ENCODE data around the gene CRYZL1.
A peak's percentile ranks its signal among the peaks of the same experiment; 100 is the strongest.

CRYZL1 gene

GRCh38 chr21:33686386-33686785 lies 44.8 kb upstream of the CRYZL1 start:
- no peak overlapping the region for H3K4me2 ChIP-seq (ENCODE audit: low read length, poor library complexity, severe bottlenecking)
- H3K27me3 ChIP-seq (ENCODE audit: control insufficient read depth in 1 of 2, insufficient read depth in 1 of 2, low read length in 2 of 2) = no peaks in the 10 kb centered on the region
- H2BK120ac ChIP-seq (ENCODE audit: low read depth, low read length) = no peak overlapping the region
- no peak overlapping the region for H2BK5ac ChIP-seq (ENCODE audit: low read depth, low read length, poor library complexity, severe bottlenecking)
- H3K27ac ChIP-seq (ENCODE audit: low read length, poor library complexity, severe bottlenecking) = peak overlapping the region; percentile 69
- H3K79me1 ChIP-seq (replicated peaks; ENCODE audit: low read length, poor library complexity, severe bottlenecking) = peaks cover 1% of the 10 kb centered on the region
- H3K4ac ChIP-seq (ENCODE audit: low read depth in 1 of 2, low read length in 2 of 2) = no peak overlapping the region
- no peak overlapping the region for H4K91ac ChIP-seq (ENCODE audit: low read length)
- peak overlapping the region; percentile 10 for H3K9ac ChIP-seq (ENCODE audit: low read length)
- WGBS = 51% methylated on average over 3 of the region's 3 CpGs
- no peaks in the 10 kb centered on the region for H3K9me3 ChIP-seq (ENCODE audit: control insufficient read depth, low read length)
- peaks cover 9% of the 10 kb centered on the region for H3K4me1 ChIP-seq (ENCODE audit: control insufficient read depth, insufficient read depth, low read depth, low read length)
- H2AFZ ChIP-seq (ENCODE audit: low read depth, low read length) = no peak overlapping the region
- H3K4me3 ChIP-seq (ENCODE audit: insufficient read depth in 1 of 2, low read depth in 1 of 2, low read length in 2 of 2) = no peak overlapping the region
- peak overlapping the region in 1 of 2 experiments; percentile 3 for H3K18ac ChIP-seq (ENCODE audit: low read depth in 1 of 2, low read length in 2 of 2)
- no peak overlapping the region for H3K14ac ChIP-seq (ENCODE audit: low read length in 2 of 2)
- no peak overlapping the region for H2BK12ac ChIP-seq (ENCODE audit: low read length in 2 of 2)
- no peak overlapping the region for H2BK15ac ChIP-seq (ENCODE audit: low read depth, poor library complexity, severe bottlenecking)
- peak overlapping the region; percentile 20 for H2AK5ac ChIP-seq (ENCODE audit: low read length, severe bottlenecking)
- H3K23ac ChIP-seq (ENCODE audit: low read length in 2 of 2) = no peak overlapping the region
- H3K36me3 ChIP-seq (ENCODE audit: control insufficient read depth in 1 of 2, insufficient read depth in 2 of 2, low read depth in 1 of 2, low read length in 2 of 2) = no peaks in the 10 kb centered on the region
- DNase-seq = no peak
- no peak overlapping the region for H4K8ac ChIP-seq (ENCODE audit: low read length)

- H3K4ac ChIP-seq (ENCODE audit: low read depth in 1 of 2, low read length in 2 of 2) = no peak overlapping the region
- no peak overlapping the region for H2BK15ac ChIP-seq (ENCODE audit: low read depth, poor library complexity, severe bottlenecking)
- no peak overlapping the region for H4K91ac ChIP-seq (ENCODE audit: low read length)
- peak overlapping the region; percentile 10 for H3K9ac ChIP-seq (ENCODE audit: low read length)
- peak; percentile 67 for DNase-seq
- H2AFZ ChIP-seq (ENCODE audit: low read depth, low read length) = no peak overlapping the region
- no peaks in the 10 kb centered on the region for H3K36me3 ChIP-seq (ENCODE audit: control insufficient read depth in 1 of 2, insufficient read depth in 2 of 2, low read depth in 1 of 2, low read length in 2 of 2)
- no peak overlapping the region for H3K23ac ChIP-seq (ENCODE audit: low read length in 2 of 2)
- no peak overlapping the region for H3K4me3 ChIP-seq (ENCODE audit: insufficient read depth in 1 of 2, low read depth in 1 of 2, low read length in 2 of 2)
- no peaks in the 10 kb centered on the region for H3K9me3 ChIP-seq (ENCODE audit: control insufficient read depth, low read length)
- no peak overlapping the region for H3K14ac ChIP-seq (ENCODE audit: low read length in 2 of 2)
- H3K27ac ChIP-seq (ENCODE audit: low read length, poor library complexity, severe bottlenecking) = peak overlapping the region; percentile 92
- peaks cover 8% of the 10 kb centered on the region for H3K4me1 ChIP-seq (ENCODE audit: control insufficient read depth, insufficient read depth, low read depth, low read length)
- no peak overlapping the region for H2AK5ac ChIP-seq (ENCODE audit: low read length, severe bottlenecking)
- no peak overlapping the region for H4K8ac ChIP-seq (ENCODE audit: low read length)
- no peak overlapping the region for H2BK12ac ChIP-seq (ENCODE audit: low read length in 2 of 2)
- no peak overlapping the region for H2BK120ac ChIP-seq (ENCODE audit: low read depth, low read length)
- peaks cover 3% of the 10 kb centered on the region for H3K79me1 ChIP-seq (replicated peaks; ENCODE audit: low read length, poor library complexity, severe bottlenecking)
- no peaks in the 10 kb centered on the region for H3K27me3 ChIP-seq (ENCODE audit: control insufficient read depth in 1 of 2, insufficient read depth in 1 of 2, low read length in 2 of 2)
- no peak overlapping the region for H2BK5ac ChIP-seq (ENCODE audit: low read depth, low read length, poor library complexity, severe bottlenecking)
- H3K4me2 ChIP-seq (ENCODE audit: low read length, poor library complexity, severe bottlenecking) = no peak overlapping the region
- no peak overlapping the region for H3K18ac ChIP-seq (ENCODE audit: low read depth in 1 of 2, low read length in 2 of 2)
Observed at GRCh38 chr21:33685613-33686197, 44.2 kb upstream of the CRYZL1 start.

- H2AK5ac ChIP-seq (ENCODE audit: low read length, severe bottlenecking) = no peak overlapping the region
- H3K27me3 ChIP-seq (ENCODE audit: control insufficient read depth in 1 of 2, insufficient read depth in 1 of 2, low read length in 2 of 2) = no peaks in the 10 kb centered on the region
Observed at GRCh38 chr21:33684923-33685560, 43.5 kb upstream of the CRYZL1 start.

GRCh38 chr21:33684068-33684467 lies 42.5 kb upstream of the CRYZL1 start:
- H2AK5ac ChIP-seq (ENCODE audit: low read length, severe bottlenecking) = no peak overlapping the region
- H3K4me3 ChIP-seq (ENCODE audit: insufficient read depth in 1 of 2, low read depth in 1 of 2, low read length in 2 of 2) = no peak overlapping the region
- H2BK15ac ChIP-seq (ENCODE audit: low read depth, poor library complexity, severe bottlenecking) = no peak overlapping the region
- H4K91ac ChIP-seq (ENCODE audit: low read length) = no peak overlapping the region
- H2BK5ac ChIP-seq (ENCODE audit: low read depth, low read length, poor library complexity, severe bottlenecking) = no peak overlapping the region
- H2AFZ ChIP-seq (ENCODE audit: low read depth, low read length) = no peak overlapping the region
- no peak overlapping the region for H3K23ac ChIP-seq (ENCODE audit: low read length in 2 of 2)
- peak overlapping the region; percentile 96 for H3K27ac ChIP-seq (ENCODE audit: low read length, poor library complexity, severe bottlenecking)
- H3K79me1 ChIP-seq (replicated peaks; ENCODE audit: low read length, poor library complexity, severe bottlenecking) = peaks cover 3% of the 10 kb centered on the region
- no peak overlapping the region for H2BK12ac ChIP-seq (ENCODE audit: low read length in 2 of 2)
- H3K4ac ChIP-seq (ENCODE audit: low read depth in 1 of 2, low read length in 2 of 2) = no peak overlapping the region
- H3K9ac ChIP-seq (ENCODE audit: low read length) = peak overlapping the region; percentile 6
- H3K9me3 ChIP-seq (ENCODE audit: control insufficient read depth, low read length) = no peaks in the 10 kb centered on the region
- H3K4me2 ChIP-seq (ENCODE audit: low read length, poor library complexity, severe bottlenecking) = no peak overlapping the region
- no peak for DNase-seq
- no peak overlapping the region for H3K14ac ChIP-seq (ENCODE audit: low read length in 2 of 2)
- H3K18ac ChIP-seq (ENCODE audit: low read depth in 1 of 2, low read length in 2 of 2) = no peak overlapping the region
- H3K36me3 ChIP-seq (ENCODE audit: control insufficient read depth in 1 of 2, insufficient read depth in 2 of 2, low read depth in 1 of 2, low read length in 2 of 2) = no peaks in the 10 kb centered on the region
- H3K27me3 ChIP-seq (ENCODE audit: control insufficient read depth in 1 of 2, insufficient read depth in 1 of 2, low read length in 2 of 2) = no peaks in the 10 kb centered on the region
- H2BK120ac ChIP-seq (ENCODE audit: low read depth, low read length) = no peak overlapping the region
- 21% methylated on average over 1 of the region's 2 CpGs for WGBS
- H3K4me1 ChIP-seq (ENCODE audit: control insufficient read depth, insufficient read depth, low read depth, low read length) = peaks cover 7% of the 10 kb centered on the region
- H4K8ac ChIP-seq (ENCODE audit: low read length) = no peak overlapping the region

More at GRCh38 chr21:33684923-33685560, 43.5 kb upstream of the CRYZL1 start:
- Histone ChIP-seq H3K9ac (ENCODE audit: low read length) (peak overlapping the region; percentile 4), H2BK15ac (ENCODE audit: low read depth, poor library complexity, severe bottlenecking) (no peak overlapping the region), H2AFZ (ENCODE audit: low read depth, low read length) (no peak overlapping the region), H3K4ac (ENCODE audit: low read depth in 1 of 2, low read length in 2 of 2) (no peak overlapping the region), H3K9me3 (ENCODE audit: control insufficient read depth, low read length) (no peaks in the 10 kb centered on the region), H3K4me1 (ENCODE audit: control insufficient read depth, insufficient read depth, low read depth, low read length) (peaks cover 7% of the 10 kb centered on the region), H3K4me2 (ENCODE audit: low read length, poor library complexity, severe bottlenecking) (no peak overlapping the region), H2BK12ac (ENCODE audit: low read length in 2 of 2) (no peak overlapping the region), H3K27ac (ENCODE audit: low read length, poor library complexity, severe bottlenecking) (peak overlapping the region; percentile 66), H3K4me3 (ENCODE audit: insufficient read depth in 1 of 2, low read depth in 1 of 2, low read length in 2 of 2) (no peak overlapping the region), H3K14ac (ENCODE audit: low read length in 2 of 2) (no peak overlapping the region), H3K36me3 (ENCODE audit: control insufficient read depth in 1 of 2, insufficient read depth in 2 of 2, low read depth in 1 of 2, low read length in 2 of 2) (no peaks in the 10 kb centered on the region), H2BK5ac (ENCODE audit: low read depth, low read length, poor library complexity, severe bottlenecking) (no peak overlapping the region), H3K18ac (ENCODE audit: low read depth in 1 of 2, low read length in 2 of 2) (no peak overlapping the region), H4K91ac (ENCODE audit: low read length) (no peak overlapping the region), H3K79me1 (replicated peaks; ENCODE audit: low read length, poor library complexity, severe bottlenecking) (peaks cover 3% of the 10 kb centered on the region), H2BK120ac (ENCODE audit: low read depth, low read length) (no peak overlapping the region), H4K8ac (ENCODE audit: low read length) (no peak overlapping the region), H3K23ac (ENCODE audit: low read length in 2 of 2) (no peak overlapping the region)
- WGBS = 33% methylated on average over 4 of the region's 5 CpGs
- DNase-seq = peak; percentile 44
